HL-60 (cell line): Measurements from ENCODE around the gene FGGY.

Experiments used
- CTCF ChIP-seq: IDR thresholded peaks from one replicate; pipeline ENCODE4 v1.5.1; 2011; ENCODE audit warnings: low read length, control low read depth, inconsistent platforms; ENCODE audit not compliant: insufficient read depth
- REST ChIP-seq: IDR thresholded peaks from 2 replicates; pipeline ENCODE4 v1.6.1; 2012; ENCODE audit warnings: low read depth; ENCODE audit not compliant: insufficient replicate concordance

- no peak for TF ChIP-seq CTCF
- TF ChIP-seq REST: no peak
These were observed 141.2 kb downstream of the FGGY start for GRCh38 chr1:59438058-59438560.
